ENCODE results near the gene BPIFA3.

DNA sequence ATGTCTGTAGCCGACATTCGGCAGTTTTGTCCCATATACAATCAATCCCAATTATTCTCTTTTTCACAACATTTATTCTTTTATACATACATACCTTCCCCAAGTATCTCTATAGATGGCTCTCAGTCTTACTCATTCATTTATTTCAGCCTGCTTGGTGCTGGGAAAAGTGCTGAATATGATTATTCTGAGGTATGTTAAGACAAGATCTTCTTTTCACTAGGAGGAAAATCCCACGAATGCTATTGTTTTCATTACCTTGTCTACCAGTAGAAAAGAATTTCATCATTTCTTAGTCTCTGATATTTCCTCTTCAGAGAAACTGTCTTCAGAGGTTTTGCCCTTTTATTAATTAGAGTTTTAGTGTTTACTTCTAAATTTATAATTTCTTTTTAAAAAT, 13.7 kb upstream of the BPIFA3 start:
- TF ChIP-seq, protein P1, sequence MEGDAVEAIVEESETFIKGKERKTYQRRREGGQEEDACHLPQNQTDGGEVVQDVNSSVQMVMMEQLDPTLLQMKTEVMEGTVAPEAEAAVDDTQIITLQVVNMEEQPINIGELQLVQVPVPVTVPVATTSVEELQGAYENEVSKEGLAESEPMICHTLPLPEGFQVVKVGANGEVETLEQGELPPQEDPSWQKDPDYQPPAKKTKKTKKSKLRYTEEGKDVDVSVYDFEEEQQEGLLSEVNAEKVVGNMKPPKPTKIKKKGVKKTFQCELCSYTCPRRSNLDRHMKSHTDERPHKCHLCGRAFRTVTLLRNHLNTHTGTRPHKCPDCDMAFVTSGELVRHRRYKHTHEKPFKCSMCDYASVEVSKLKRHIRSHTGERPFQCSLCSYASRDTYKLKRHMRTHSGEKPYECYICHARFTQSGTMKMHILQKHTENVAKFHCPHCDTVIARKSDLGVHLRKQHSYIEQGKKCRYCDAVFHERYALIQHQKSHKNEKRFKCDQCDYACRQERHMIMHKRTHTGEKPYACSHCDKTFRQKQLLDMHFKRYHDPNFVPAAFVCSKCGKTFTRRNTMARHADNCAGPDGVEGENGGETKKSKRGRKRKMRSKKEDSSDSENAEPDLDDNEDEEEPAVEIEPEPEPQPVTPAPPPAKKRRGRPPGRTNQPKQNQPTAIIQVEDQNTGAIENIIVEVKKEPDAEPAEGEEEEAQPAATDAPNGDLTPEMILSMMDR (IDR thresholded peaks at IDR 0.05; ENCODE audit: borderline replicate concordance, extremely low read depth, low read length, poor library complexity, severe bottlenecking), result no peak
- TF ChIP-seq EZH2 (IDR thresholded peaks at IDR 0.05; ENCODE audit: borderline replicate concordance, low read depth, low read length, severe bottlenecking), result no peak
